DOHH2 (cell line): ENCODE data around the gene CENPVL2.
"Not testable (repeated sequence)": the region's sequence is repeated elsewhere in the genome, so short reads cannot be mapped to it uniquely, and the experiment has no call there.

Experiments
- CTCF ChIP-seq: fragments of 200-600 bp; sonication (generic); IDR thresholded peaks from one replicate; pipeline ENCODE4 v1.5.1; 2014; ENCODE audit warnings: antibody characterized with exemption, mild to moderate bottlenecking, low read depth, low read length; ENCODE audit not compliant: poor library complexity, severe bottlenecking
- EZH2phosphoT487 ChIP-seq: fragments of 200-600 bp; sonication (generic); IDR thresholded peaks from 2 replicates; pipeline ENCODE4 v1.6.1; 2017; ENCODE audit warnings: borderline replicate concordance, mild to moderate bottlenecking, antibody characterized with exemption, low read length, moderate library complexity, mixed read lengths

GRCh38 chrX:51679689-51680433 is 2.8 kb downstream of the CENPVL2 start:
- not testable (repeated sequence) for TF ChIP-seq CTCF, EZH2phosphoT487
